ENCODE measurements around the gene FBXO40.
"Not testable (repeated sequence)": the region's sequence is repeated elsewhere in the genome, so short reads cannot be mapped to it uniquely, and the experiment has no call there.

The FBXO40 gene

GRCh38 chr3:121592856-121593702 is at the start of gene FBXO40:
Gene FBXO40, plus strand, starts transcription at chr3:121593379. Its CDS starts 27,197 bp downstream, at chr3:121620576.
- DNase-seq = no peak

DNA sequence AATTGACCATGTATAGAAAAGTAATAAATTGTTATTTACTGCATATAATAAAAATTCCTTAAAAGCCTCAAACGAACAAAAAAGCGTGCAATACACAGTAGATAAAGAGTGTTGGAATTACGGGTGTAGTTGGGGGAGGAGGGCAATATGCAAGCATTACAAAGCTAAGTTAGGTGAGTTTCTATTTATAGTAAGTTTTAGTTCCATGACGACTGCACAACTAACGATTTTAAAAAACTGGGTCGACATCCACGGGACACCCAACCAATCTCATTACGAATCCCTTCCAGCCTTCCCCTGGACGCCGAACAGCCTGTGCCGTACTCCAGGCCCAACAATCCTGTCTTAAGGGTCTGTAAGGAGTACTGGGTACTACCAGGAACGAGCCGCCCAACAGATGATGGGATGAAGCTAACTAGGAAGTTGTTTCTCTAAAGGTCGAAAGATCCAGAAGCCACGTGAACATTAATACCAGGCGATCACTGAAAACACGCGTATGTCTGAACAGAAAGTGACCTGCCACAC is 48.1 kb upstream of the FBXO40 start:
- DNase-seq = no peak

DNA sequence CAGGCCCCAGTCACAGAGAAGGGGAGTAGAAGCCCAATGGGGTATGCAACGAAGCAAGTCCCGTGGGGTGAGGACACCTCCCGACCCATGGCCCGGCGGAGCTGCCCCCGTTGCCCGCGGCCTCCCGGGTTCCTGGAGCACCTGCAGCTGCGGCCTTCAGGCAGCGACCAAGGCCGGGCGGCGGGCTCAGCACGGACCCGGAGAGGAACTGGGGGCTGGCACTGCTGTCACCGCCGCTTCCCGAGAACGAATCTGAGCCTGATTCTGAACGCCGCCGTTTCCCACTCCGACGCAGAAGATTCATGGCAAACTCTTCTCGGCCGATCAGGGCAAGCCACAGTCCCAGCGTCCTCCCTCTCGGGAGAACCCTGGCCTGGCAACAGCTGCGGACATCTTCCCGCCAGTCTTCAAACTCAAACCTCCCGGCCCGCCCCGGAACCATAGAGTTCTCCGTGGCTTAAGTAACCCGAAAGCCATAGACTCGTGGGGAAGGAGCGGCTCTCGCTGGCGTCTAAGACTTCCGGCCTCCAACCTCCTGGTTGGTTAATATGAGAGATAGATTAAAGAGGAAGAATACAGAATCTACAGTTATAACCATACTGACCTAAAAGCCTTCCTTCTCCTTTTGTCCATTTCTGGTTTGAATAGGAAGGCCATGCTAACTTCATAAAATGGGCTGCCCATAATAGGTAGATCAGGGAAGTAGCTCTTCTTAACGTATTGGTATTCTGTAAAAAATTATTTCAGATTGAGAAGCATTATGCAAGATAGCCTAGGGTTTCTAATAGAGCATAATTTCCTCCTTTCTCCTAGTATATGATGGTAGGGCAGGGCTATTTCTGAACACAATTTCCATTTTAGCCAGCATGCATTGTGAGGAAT is 47.4 kb upstream of the FBXO40 start, which contains the start of gene POLQ:
Gene POLQ, minus strand, starts transcription at position 415 of the 882 bp plus-strand sequence. Its CDS starts 111 bp downstream, at position 304.
- DNase-seq = peak; percentile 97

DNA sequence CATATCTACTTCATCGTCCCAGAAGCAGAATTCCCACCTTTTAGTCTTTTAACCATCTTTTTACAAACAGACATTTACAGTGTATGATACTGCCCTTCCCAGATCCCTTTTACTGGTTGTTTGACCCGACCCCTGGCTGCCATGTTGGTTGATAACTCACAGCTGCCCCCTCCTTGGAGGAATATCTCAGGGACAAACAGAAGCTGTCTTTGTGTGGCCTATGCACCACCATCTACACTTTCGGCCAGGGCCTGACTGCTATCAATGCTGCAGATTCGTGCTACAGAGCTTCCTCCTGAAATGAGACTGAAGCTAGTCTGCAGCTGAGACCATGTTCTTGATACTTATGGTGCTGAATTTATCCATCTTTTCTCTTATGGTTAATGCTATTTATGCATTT is 40.8 kb upstream of the FBXO40 start:
- DNase-seq = no peak

DNA sequence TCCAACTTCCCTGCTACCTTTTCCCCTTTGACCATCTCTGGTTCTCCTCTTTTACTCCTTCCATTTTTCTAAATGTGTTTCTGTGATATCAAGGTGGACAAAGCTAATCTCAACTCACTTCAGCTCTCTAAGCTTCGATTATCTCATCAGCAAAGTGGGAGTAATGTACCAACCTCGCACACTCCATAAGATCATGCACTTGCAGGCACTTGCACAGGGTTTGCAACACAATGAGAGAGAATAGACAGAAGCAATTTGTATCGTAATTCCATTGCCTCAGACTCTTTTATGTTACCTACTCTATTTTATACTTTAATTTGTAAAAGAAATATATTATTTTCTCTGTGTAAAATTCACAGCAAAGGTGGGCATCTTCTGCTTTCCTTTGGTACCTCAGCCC is 40.4 kb upstream of the FBXO40 start:
- DNase-seq = no peak

- no peak for DNase-seq
Observed at GRCh38 chr3:121557426-121557934, 35.7 kb upstream of the FBXO40 start.

GRCh38 chr3:121562148-121562547 is 31.0 kb upstream of the FBXO40 start:
- DNase-seq = no peak

DNA sequence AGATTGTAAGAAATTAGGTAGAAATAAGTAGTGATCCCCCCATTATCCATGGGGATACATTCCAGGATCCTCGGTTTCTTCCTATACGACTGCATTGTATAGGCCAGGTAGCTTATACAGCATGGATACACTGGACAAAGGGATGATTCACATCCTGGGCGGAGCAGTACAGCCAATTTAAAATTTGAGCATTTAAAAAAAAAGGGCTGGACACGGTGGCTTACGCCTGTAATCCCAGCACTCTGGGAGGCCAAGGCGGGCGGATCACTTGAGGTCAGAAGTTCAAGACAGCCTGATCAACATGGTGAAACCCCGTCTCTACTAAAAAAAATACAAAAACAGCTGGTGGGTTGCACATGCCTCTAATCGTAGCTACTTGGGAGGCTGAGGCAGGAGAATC is 26.4 kb upstream of the FBXO40 start:
- no peak for DNase-seq

DNA sequence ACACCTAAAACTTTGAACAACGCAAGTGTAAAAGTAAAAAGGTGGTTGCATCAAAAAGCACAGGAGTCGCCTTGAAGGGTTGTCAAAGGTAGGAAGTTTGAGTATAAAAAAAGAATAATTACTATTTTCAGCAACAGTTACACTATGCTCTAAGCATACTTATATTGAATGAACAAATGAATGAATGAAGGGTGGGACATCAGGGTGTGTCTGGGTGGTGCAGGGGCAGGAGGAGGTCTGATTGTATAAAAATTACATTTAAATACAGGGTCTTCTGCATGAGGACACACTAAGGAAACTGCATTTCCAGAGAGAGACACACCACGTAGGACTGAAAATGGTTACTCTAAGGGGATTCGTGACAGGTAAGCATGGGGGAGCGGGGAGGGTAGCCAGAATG is 25.5 kb upstream of the FBXO40 start, which contains the start of gene ARGFX:
Gene ARGFX, plus strand, starts transcription at position 301 of the 400 bp plus-strand sequence. CDS start 2,765 bp downstream, outside the sequence.
- DNase-seq = no peak

DNA sequence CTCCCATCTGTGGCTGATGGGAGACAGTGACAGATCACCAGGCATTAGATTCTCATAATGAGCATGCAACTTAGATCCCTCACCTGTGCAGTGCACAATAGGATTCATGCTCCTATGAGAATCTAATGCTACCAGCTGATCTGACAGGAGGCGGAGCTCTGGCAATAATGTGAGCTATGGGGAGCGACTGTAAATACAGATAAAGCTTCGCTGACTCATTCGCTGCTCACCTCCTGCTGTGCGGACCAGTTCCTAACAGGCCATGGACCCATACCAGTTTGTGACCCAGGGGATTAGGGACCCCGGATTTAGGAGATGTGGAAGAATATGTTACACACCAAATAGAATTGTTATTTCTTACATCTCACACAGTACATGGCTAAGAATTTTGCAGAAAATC is 18.7 kb upstream of the FBXO40 start:
- DNase-seq = no peak

DNA sequence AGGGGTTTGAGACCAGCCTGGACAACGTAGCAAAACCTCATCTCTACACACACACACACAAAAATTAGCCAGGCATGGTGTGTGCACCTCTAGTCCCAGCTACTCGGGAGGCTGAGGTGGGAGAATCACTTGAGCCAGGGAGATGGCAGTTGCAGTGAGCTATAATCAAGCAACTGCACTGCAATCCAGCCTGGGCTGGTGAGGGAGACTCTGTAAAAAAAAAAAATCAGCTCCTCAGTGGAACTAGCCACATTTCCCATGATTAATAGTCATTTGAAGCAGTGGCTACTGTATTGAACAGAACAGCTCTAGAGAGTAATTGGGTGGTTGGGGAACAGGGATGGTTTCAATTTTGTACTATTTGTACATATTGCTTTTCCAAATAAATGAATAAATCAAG is 11.5 kb upstream of the FBXO40 start:
- no peak for DNase-seq

DNA sequence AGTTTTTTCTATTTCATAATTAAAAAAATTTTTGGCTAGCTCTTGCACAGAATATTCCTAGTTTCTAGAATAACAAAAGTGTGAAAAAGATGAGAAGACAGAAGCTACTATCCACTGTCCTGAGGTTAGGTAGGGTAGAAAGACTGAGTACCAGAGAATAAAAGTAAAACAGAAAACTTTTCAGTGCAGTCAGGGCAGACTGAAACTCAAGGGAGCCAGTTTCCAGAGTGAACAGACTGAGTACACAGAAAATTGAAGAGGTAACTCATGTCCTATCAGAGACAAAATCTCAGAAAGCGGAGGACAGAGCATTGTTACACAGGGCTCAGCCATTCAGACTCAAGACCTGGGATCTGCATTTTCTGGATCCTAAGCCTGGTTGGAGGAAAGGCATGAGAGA is 8.8 kb upstream of the FBXO40 start:
- no peak for DNase-seq

GRCh38 chr3:121593806-121594205 is 627 bp downstream of the FBXO40 start:
- DNase-seq = not testable (repeated sequence)

DNA sequence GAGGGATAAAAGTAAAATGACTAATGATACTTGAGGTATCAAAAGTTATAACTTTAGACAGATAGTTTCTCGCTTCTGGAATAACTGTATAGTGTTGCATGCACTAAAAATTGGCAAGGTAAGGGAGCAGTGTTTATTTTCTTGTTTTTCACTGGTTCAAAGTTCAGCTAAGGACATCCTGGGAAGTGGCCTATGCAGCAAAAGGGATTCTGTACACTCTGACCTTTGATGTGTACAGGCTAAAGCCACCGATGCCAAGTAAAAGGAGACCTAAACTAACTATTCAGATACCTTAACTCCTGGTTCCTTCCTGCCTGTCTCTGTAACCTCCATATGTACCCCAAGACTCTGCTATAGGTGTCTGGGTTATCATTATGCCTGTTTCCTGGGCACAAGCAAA is 1.7 kb downstream of the FBXO40 start:
- DNase-seq = no peak

- no peak for DNase-seq
Observed at GRCh38 chr3:121595765-121596406, 2.7 kb downstream of the FBXO40 start.

DNA sequence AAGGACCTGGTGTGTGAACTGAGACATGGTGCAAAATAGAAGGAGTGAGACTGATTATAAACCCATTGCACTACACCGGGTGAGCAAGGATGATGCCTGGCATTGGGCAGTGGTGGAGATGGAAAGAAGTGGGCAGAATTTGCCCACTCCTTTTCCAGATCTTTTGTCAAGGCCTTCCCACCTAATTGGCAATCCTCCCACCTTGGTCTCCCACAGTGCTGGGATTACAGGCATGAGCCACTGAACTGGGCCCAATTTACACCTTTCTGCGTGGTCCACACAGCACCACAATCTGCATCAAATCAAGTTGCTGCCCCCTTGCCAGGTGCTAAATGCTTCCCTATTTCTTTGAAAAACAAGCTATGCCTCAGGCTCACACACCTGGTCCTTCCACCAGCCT is 5.4 kb downstream of the FBXO40 start:
- no peak for DNase-seq

DNA sequence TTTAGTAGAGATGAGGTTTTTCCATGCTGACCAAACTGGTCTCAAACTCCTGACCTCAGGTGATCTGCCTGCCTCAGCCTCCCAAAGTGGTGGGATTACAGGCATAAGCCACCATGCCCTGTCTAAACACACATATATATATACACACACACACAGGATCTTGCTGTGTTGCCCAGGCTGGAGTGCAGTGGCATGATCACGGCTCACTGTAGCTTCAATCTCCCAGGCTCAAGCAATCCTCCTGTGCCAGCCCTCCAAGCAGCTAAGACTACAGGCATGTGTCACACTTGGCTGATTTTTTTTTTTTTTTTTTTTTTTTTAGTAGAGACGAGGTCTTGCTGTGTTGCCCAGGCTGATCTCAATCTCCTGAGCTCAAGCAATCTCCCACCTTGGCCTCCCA is 6.7 kb downstream of the FBXO40 start:
- DNase-seq = not testable (repeated sequence)

DNA sequence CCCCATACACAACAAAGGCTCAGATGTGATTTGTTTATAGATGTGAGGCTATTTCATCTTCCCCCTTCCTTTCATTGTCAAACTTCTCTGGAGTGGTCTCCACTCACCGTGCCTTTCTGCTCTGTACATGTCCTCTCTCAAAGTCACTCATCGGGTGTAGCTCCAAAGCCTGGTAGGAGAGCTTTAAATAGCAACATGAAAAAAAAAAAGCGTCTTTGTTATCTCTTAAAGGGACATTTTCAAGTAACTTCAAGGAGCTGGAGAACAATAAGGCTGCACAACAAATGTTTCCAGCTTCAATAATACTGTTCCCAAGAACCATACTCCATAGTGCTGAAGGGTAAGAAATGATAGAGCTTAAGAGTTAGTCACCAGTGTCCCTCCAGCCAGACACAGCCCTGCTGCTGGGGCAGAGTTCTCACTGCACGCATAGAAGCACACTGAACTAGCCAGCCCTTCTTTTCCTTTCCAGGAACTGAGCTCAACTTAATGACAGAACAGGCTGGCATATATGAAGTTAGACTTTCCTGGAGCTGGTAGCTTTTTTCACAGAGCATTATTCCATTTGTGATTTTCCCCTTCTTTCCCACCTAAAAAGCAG is 8.1 kb downstream of the FBXO40 start:
- DNase-seq = no peak

DNA sequence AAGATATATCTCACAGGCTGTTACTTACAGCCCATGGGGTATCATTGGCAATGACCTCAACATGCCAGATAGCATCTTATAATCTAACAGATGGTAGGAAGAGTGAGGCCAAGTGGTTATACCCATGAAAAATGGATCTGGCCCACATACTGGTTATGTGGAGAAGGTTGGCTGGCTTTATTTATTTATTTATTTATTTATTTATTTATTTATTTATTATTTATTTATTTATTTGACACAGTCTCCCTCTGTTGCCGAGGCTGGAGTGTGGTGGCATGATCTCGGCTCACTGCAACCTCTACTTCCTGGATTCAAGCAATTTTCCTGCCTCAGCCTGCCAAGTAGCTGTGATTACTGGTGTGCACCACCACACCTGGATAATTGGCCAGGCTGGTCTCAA is 11.6 kb downstream of the FBXO40 start:
- no peak for DNase-seq

DNA sequence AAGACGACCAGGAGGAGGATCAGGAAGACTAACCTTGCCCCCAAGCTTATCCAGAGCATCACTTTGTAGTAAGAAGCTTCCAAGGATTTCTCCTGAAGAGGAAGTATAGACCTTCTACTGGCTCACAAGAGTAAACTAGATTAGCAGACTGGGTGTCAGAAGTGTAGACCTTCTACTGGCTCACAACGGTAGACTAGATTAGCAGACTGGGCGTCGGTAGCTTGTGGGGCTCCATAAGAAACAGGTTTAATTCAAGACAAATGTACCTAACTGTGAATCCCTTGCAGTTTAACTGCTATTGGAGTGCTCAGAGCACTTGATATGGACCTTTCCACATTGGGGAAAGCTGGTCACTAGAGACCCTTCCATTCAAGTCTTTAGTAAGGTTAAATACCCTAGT is 12.9 kb downstream of the FBXO40 start:
- no peak for DNase-seq

- no peak for DNase-seq
Observed at GRCh38 chr3:121619691-121620090, 26.5 kb downstream of the FBXO40 start.

DNA sequence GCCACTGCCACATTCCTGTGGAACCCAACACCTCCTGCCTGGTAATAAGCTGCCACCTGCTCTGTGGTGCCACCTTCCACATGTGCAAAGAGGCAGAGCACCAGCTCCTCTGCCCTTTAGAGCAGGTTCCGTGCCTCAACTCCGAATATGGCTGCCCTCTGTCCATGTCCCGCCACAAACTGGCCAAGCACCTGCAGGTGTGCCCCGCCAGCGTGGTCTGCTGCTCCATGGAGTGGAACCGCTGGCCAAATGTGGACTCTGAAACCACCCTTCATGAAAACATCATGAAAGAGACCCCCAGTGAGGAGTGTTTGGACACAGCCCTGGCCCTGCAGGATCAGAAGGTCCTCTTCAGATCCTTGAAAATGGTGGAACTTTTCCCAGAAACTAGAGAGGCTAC is 28.3 kb downstream of the FBXO40 start:
- DNase-seq = no peak
